Activated CD4-positive, alpha-beta T cell treated with anti-CD3 and anti-CD28 coated beads, Interleukin-2, amount 50 U/mL, for 24 hours (primary cell): ENCODE data around the gene CDC42.
A peak's percentile ranks its signal among the peaks of the same experiment; 100 is the strongest.

ENCODE experiments used
- DNase-seq, 2 donors: peaks; one replicate each; pipeline ENCODE4 v3.0.0-alpha.2; 2020; ENCODE audit warnings: low read depth in 1 of 2, low spot score in 1 of 2

Gene CDC42

GRCh38 chr1:22037520-22037919 is 15.0 kb upstream of the CDC42 start:
- no peak for DNase-seq

GRCh38 chr1:22038036-22038435 is 14.5 kb upstream of the CDC42 start:
- DNase-seq, result no peak

GRCh38 chr1:22039594-22040285 is 12.8 kb upstream of the CDC42 start:
- DNase-seq, result peak; percentile 56 to 84

- DNase-seq, result no peak
Measured at GRCh38 chr1:22040286-22040623, 12.3 kb upstream of the CDC42 start.

- DNase-seq, result no peak
Measured at GRCh38 chr1:22041505-22041904, 11.0 kb upstream of the CDC42 start.

- DNase-seq, result no peak
Measured at GRCh38 chr1:22043198-22043769, 9.2 kb upstream of the CDC42 start.

- no peak for DNase-seq
Measured at GRCh38 chr1:22044690-22045420, 7.7 kb upstream of the CDC42 start.

- no peak for DNase-seq
Measured at GRCh38 chr1:22045604-22046228, 6.8 kb upstream of the CDC42 start.

GRCh38 chr1:22048351-22049192 is 3.9 kb upstream of the CDC42 start:
- peak in 1 of 2 donors; percentile 50 for DNase-seq

- no peak for DNase-seq
Measured at GRCh38 chr1:22050330-22050729, 2.2 kb upstream of the CDC42 start.

- DNase-seq, result no peak
Measured at GRCh38 chr1:22051607-22052114, 848 bp upstream of the CDC42 start.

- DNase-seq, result no peak
Measured at GRCh38 chr1:22053017-22053860, 730 bp downstream of the CDC42 start.

GRCh38 chr1:22053861-22054770 is 1.6 kb downstream of the CDC42 start:
- no peak for DNase-seq

- DNase-seq, result no peak
Measured at GRCh38 chr1:22055463-22055862, 3.0 kb downstream of the CDC42 start.

- no peak for DNase-seq
Measured at GRCh38 chr1:22056043-22056442, 3.5 kb downstream of the CDC42 start.

GRCh38 chr1:22056936-22057335 is 4.4 kb downstream of the CDC42 start:
- DNase-seq, result no peak

GRCh38 chr1:22057861-22058260 is 5.4 kb downstream of the CDC42 start:
- no peak for DNase-seq

GRCh38 chr1:22064751-22065402 is 12.4 kb downstream of the CDC42 start:
- no peak for DNase-seq
